Transverse colon (tissue), 4 donors: ENCODE results near the gene DCDC2C. TPM values are rescaled to one million over a fixed set of nuclear protein-coding genes. Genes with fewer than 3 reads are reported as not detected.

ENCODE experiments used
- DNase-seq: peaks from one replicate; pipeline ENCODE4 v3.0.0-alpha.2; 2019
- H3K27ac ChIP-seq, 4 donors: fragments of 200-600 bp; sonication (generic); 2 replicates each; pipeline ENCODE4 v1.5.1; 2016 to 2018; ENCODE audit warnings: inconsistent platforms in 4 of 4
- H3K27me3 ChIP-seq: fragments of 200-600 bp; sonication (generic); 2 replicates; pipeline ENCODE4 v1.5.1; 2017; ENCODE audit warnings: inconsistent platforms
- H3K36me3 ChIP-seq, 4 donors: fragments of 200-600 bp; sonication (generic); 2 replicates each; pipeline ENCODE4 v1.5.1; 2017 to 2019; ENCODE audit warnings: inconsistent platforms in 4 of 4
- H3K4me1 ChIP-seq, 4 donors: fragments of 200-600 bp; sonication (generic); 2 replicates each; pipeline ENCODE4 v1.5.1; 2017 to 2020; ENCODE audit warnings: inconsistent platforms in 4 of 4
- H3K4me3 ChIP-seq, 4 donors: fragments of 200-600 bp; sonication (generic); 1 replicate in 1 of 4; 2 replicates in 3 of 4; pipeline versions ENCODE4 v1.5.1 to v1.6.1; 2017 to 2019; ENCODE audit warnings: inconsistent platforms in 4 of 4
- H3K9me3 ChIP-seq, 2 donors: fragments of 200-600 bp; sonication (generic); 2 replicates each; pipeline ENCODE4 v1.5.1; 2017 to 2019; ENCODE audit warnings: inconsistent platforms in 2 of 2
- EP300 ChIP-seq: sonication (generic); formaldehyde crosslinking; IDR thresholded peaks from one replicate; pipeline ENCODE4 v1.6.1; 2017; ENCODE audit warnings: antibody characterized with exemption, low read depth
- POLR2A ChIP-seq: fragments of 450-650 bp; IDR thresholded peaks from one replicate; pipeline ENCODE4 v1.6.1; 2016; ENCODE audit warnings: antibody characterized with exemption, mild to moderate bottlenecking, moderate library complexity
- POLR2AphosphoS5 ChIP-seq, 3 donors: sonication (generic); formaldehyde crosslinking; IDR thresholded peaks; one replicate each; pipeline ENCODE4 v1.6.1; 2016; ENCODE audit warnings: antibody characterized with exemption in 3 of 3
- WGBS, 2 donors: methylation state at CpG; one replicate each; pipeline ENCODE4 v1.1.5; 2018; ENCODE audit warnings: low coverage in 1 of 2; 5-methylcytosine and 5-hydroxymethylcytosine counted together
- in situ Hi-C, 4 donors: fragments of 200-750 bp; cut with MboI; loops; one replicate each; pipeline versions ENCODE4 v1.15.0 to v1.15.1; 2017; ENCODE audit warnings: low sequenced_read_pairs in 3 of 4, low pct_ligation_motif_present in 1 of 4, low pct_unique_long_range_greater_than_20kb in 1 of 4
- intact Hi-C: fragments of 100-400 bp; cut with DNase I; formaldehyde crosslinking; loops from one replicate; pipeline ENCODE4 v1.15.1; 2023; ENCODE audit warnings: low total_unique reads
- total RNA-seq, 4 donors: library from RNA; depleted of rRNA; stranded (reverse); fragments of >200 nt; gene quantifications; one replicate each; pipeline ENCODE4 v1.1.0, GENCODE V29; 2016
- TF ChIP-seq, protein P1 (sequence below), 5 experiments: fragments of 200-600 bp in 3 of 5; fragments of 450-650 bp in 2 of 5; sonication (generic) in 3 of 5; IDR thresholded peaks; 1 replicate in 2 of 5; 2 replicates in 3 of 5; pipeline ENCODE4 v1.5.1; 2016 to 2017; ENCODE audit warnings: antibody characterized with exemption in 5 of 5, inconsistent platforms in 3 of 5, mild to moderate bottlenecking in 2 of 5, moderate library complexity in 1 of 5

The DCDC2C gene
- total RNA-seq, 4 donors from 2014 or later = not detected

DNA sequence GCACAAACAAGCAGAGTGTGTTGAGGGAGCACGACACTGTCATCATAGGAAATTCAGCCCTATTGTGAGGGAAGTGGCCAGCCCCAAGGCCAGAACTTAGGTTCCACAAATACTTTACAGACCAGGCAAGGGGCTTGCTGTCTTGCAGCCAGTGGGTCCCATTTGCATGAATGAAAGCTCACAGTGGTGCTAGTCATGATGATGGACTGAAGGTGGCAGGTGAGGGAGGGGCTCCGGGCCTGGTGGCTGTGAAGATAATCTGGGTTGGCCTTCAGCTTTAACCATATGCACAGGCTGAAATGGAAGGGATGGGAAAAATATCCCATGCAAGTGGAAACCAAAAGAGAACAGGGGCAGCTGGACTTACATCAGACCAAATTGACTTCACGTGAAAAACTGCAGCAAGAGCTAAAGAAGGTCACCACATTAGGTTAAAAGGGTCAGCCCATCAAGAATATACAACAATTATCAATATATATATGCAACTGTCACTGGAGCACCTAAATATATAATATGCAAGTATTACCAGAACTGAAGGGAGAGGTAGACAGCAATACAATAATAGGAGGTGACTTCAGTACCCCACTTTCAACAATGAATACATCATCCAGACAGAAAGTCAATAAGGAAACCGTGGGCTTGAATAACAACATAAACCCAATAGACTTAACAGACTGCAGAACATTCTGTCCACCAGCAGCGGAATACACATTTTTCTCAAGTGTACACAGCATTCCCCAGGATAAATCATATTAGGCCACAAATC is 39.6 kb downstream of the DCDC2C start:
- H3K9me3 ChIP-seq = no peaks in the 10 kb centered on the region
- 79 to 80% methylated on average over 2 to 5 of the region's 5 CpGs for WGBS, 2 donors
- H3K4me1 ChIP-seq = no peaks in the 10 kb centered on the region
- in situ Hi-C loops (no loop called here), intact Hi-C loops (no loop called here)
- no peak for TF ChIP-seq POLR2A
- no peak overlapping the region for H3K4me3 ChIP-seq
- no peak overlapping the region for H3K27ac ChIP-seq
- DNase-seq = no peak
- H3K27me3 ChIP-seq = no peaks in the 10 kb centered on the region
- H3K36me3 ChIP-seq = no peaks in the 10 kb centered on the region

DNA sequence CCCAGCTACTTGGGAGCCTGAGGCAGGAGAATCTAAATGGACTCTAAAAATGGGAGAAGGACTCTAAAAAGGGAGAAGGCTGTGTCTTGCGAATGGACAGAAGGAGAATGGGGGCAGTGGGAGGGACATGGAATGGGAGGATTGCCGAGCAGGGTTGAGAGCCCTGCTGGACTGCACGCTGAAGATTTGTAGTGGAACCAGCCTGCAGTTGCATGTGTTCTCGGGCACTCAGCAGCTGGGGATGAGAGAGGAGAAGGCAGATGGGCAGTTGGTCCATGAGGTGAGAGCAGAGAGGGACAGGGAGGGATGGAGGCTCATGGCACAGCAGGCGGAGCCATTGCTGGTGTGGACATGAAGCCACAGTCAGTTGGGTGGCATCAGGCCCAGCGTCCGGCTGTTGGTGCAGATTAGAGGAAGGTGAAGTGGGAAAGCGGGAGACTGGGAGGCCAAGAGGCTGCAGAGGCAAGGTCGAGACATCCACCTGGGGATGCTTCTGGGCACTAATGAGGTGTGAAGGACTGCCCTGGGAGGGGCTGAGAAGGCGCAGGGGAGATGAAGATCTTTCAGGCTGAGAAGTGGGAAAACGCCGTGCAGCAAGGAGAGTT is 40.7 kb downstream of the DCDC2C start:
- WGBS, 2 donors = 89 to 94% methylated on average over 7 to 12 of the region's 12 CpGs
- H3K4me1 ChIP-seq = no peaks in the 10 kb centered on the region
- H3K4me3 ChIP-seq = no peak overlapping the region
- H3K27ac ChIP-seq = no peak overlapping the region
- no peaks in the 10 kb centered on the region for H3K9me3 ChIP-seq
- H3K27me3 ChIP-seq = no peaks in the 10 kb centered on the region
- TF ChIP-seq, protein P1, sequence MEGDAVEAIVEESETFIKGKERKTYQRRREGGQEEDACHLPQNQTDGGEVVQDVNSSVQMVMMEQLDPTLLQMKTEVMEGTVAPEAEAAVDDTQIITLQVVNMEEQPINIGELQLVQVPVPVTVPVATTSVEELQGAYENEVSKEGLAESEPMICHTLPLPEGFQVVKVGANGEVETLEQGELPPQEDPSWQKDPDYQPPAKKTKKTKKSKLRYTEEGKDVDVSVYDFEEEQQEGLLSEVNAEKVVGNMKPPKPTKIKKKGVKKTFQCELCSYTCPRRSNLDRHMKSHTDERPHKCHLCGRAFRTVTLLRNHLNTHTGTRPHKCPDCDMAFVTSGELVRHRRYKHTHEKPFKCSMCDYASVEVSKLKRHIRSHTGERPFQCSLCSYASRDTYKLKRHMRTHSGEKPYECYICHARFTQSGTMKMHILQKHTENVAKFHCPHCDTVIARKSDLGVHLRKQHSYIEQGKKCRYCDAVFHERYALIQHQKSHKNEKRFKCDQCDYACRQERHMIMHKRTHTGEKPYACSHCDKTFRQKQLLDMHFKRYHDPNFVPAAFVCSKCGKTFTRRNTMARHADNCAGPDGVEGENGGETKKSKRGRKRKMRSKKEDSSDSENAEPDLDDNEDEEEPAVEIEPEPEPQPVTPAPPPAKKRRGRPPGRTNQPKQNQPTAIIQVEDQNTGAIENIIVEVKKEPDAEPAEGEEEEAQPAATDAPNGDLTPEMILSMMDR (IDR thresholded peaks at IDR 0.05) = no peak
- no peak for TF ChIP-seq POLR2A
- TF ChIP-seq EP300 = no peak
- TF ChIP-seq POLR2AphosphoS5 (IDR thresholded peaks at IDR 0.05) = no peak
- in situ Hi-C loops = no loop called here
- no peaks in the 10 kb centered on the region for H3K36me3 ChIP-seq
- intact Hi-C loops = no loop called here
- no peak for DNase-seq

DNA sequence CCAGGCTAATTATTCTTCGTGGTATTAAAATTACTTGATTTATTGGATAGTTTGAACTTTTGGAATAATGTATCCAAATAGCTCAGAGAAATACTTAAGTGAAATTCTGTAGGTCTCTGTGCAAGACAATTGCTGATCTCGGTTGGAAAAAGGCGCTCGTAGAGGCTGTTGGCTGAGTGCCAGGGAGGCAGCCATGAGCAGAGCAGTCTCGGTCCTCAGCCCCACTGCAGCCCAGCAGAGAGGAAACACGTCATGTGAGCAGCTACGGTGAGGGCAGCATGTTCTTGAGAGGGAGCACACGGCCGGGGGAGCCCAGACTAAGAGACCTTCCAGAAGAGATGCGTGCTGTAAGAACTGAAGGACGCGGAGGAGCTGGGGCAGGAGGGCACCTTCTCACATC is 42.5 kb downstream of the DCDC2C start:
- Histone ChIP-seq H3K27me3 (no peaks in the 10 kb centered on the region), H3K4me3 (no peak overlapping the region), H3K27ac (no peak overlapping the region), H3K4me1 (no peaks in the 10 kb centered on the region), H3K9me3 (no peaks in the 10 kb centered on the region), H3K36me3 (no peaks in the 10 kb centered on the region)
- no peak for DNase-seq
- intact Hi-C loops = no loop called here
- TF ChIP-seq, protein P1 (IDR thresholded peaks at IDR 0.05) = no peak
- TF ChIP-seq POLR2AphosphoS5 (IDR thresholded peaks at IDR 0.05) = no peak
- TF ChIP-seq POLR2A = no peak
- no peak for TF ChIP-seq EP300
- in situ Hi-C loops = no loop called here
- WGBS, 2 donors = 68 to 73% methylated on average over 3 to 12 of the region's 12 CpGs

DNA sequence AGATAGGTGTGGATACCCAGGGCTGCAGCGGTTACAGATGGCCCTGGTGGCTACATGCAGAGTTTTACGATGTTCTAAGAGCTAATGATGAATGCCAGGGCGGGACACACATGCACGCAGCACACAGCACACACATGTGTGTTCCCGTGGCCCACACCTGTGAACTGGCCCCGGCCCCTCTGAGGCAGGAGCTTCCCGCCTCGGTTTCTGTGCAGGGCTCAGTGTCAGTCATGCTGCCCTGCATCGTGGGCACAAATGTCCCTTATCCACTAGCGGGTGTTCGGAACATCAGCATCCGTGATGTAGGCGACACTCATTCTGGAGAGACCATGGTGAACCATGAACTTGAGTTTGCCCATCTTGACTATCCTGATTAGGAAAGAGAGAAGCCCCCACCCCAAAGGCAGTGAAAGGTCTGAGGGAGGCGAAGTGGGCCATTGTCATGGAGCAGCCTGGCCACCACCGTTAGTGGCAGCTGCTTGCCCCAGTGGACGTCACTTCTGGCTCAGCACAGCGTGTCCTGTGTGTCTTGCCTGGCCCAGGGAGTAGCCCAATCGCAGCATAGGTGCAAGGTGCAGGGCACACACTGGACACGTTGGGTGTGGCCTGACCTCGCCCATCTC is 43.8 kb downstream of the DCDC2C start:
- Histone ChIP-seq H3K27ac (no peak overlapping the region), H3K4me1 (no peaks in the 10 kb centered on the region), H3K36me3 (no peaks in the 10 kb centered on the region), H3K27me3 (no peaks in the 10 kb centered on the region), H3K4me3 (no peak overlapping the region), H3K9me3 (no peaks in the 10 kb centered on the region)
- intact Hi-C loops = no loop called here
- in situ Hi-C loops = no loop called here
- DNase-seq = no peak
- 81% methylated on average over 20 of the region's 20 CpGs; no CpG with 5 or more reads in 1 of the 2 donors for WGBS, 2 donors
- TF ChIP-seq EP300 (no peak), POLR2A (no peak)
- TF ChIP-seq, protein P1 (IDR thresholded peaks at IDR 0.05) = no peak
